Liver (tissue), 3 donors: ENCODE measurements around the gene SLC9A6.

Experiments used
- CTCF ChIP-seq: fragments of 150-350 bp; IDR thresholded peaks from 2 replicates; pipeline ENCODE4 v1.5.1; 2017; ENCODE audit warnings: improper control_type of control experiment, low read depth, low read length; ENCODE audit not compliant: missing input control
- EGR1 ChIP-seq, 2 donors: IDR thresholded peaks; 2 replicates each; pipeline ENCODE4 v1.6.1; 2016 to 2018; ENCODE audit warnings: antibody characterized with exemption in 2 of 2, low read depth in 2 of 2
- FOXA1 ChIP-seq: IDR thresholded peaks from 2 replicates; pipeline ENCODE4 v1.6.1; 2016; ENCODE audit warnings: antibody characterized with exemption
- FOXA2 ChIP-seq: IDR thresholded peaks from 2 replicates; pipeline ENCODE4 v1.6.1; 2016; ENCODE audit warnings: antibody characterized with exemption
- GABPA ChIP-seq, 2 donors: IDR thresholded peaks in 1 of 2; conservative IDR thresholded peaks in 1 of 2; 2 replicates each; pipeline ENCODE4 v1.6.1; 2016; ENCODE audit warnings: antibody characterized with exemption in 2 of 2, mild to moderate bottlenecking in 1 of 2, moderate library complexity in 1 of 2
- JUND ChIP-seq, 2 donors: IDR thresholded peaks; 2 replicates each; pipeline ENCODE4 v1.6.1; 2016; ENCODE audit warnings: antibody characterized with exemption in 2 of 2
- MAX ChIP-seq: IDR thresholded peaks from 2 replicates; pipeline ENCODE4 v1.6.1; 2016; ENCODE audit warnings: antibody characterized with exemption
- RAD21 ChIP-seq, 2 donors: IDR thresholded peaks; 2 replicates each; pipeline ENCODE4 v1.6.1; 2016; ENCODE audit warnings: antibody characterized with exemption in 2 of 2, mild to moderate bottlenecking in 2 of 2
- REST ChIP-seq: IDR thresholded peaks from 2 replicates; pipeline ENCODE4 v1.6.1; 2016; ENCODE audit warnings: antibody characterized with exemption, mild to moderate bottlenecking
- RXRA ChIP-seq, 2 donors: IDR thresholded peaks; 2 replicates each; pipeline ENCODE4 v1.6.1; 2017 to 2018; ENCODE audit warnings: antibody characterized with exemption in 2 of 2, mild to moderate bottlenecking in 1 of 2
- SP1 ChIP-seq: IDR thresholded peaks from 2 replicates; pipeline ENCODE4 v1.6.1; 2018; ENCODE audit warnings: antibody characterized with exemption, mild to moderate bottlenecking
- TAF1 ChIP-seq: conservative IDR thresholded peaks from 2 replicates; pipeline ENCODE4 v1.6.1; 2016; ENCODE audit warnings: antibody characterized with exemption, mild to moderate bottlenecking
- YY1 ChIP-seq: IDR thresholded peaks from 2 replicates; pipeline ENCODE4 v1.6.1; 2016; ENCODE audit warnings: antibody characterized with exemption, mild to moderate bottlenecking
- ZBTB33 ChIP-seq: IDR thresholded peaks from 2 replicates; pipeline ENCODE4 v1.6.1; 2016; ENCODE audit warnings: antibody characterized with exemption
- donor health status: healthy.
- donor health status: healthy.

GRCh38 chrX:135974279-135974856, 10.9 kb upstream of the SLC9A6 start:
- TF ChIP-seq CTCF (no peak), REST (no peak), GABPA (IDR thresholded peaks at IDR 0.05 in 1 of 2, conservative IDR thresholded peaks at IDR 0.05 in 1 of 2) (no peak), YY1 (no peak), MAX (no peak), EGR1 (IDR thresholded peaks at IDR 0.05; ENCODE audit: low read depth in 2 of 2) (no peak), RAD21 (IDR thresholded peaks at IDR 0.05) (no peak), ZBTB33 (no peak), JUND (IDR thresholded peaks at IDR 0.05) (no peak), TAF1 (no peak), FOXA1 (no peak), FOXA2 (no peak), RXRA (IDR thresholded peaks at IDR 0.05) (no peak), SP1 (no peak)
